Progenitor cell of endocrine pancreas (in vitro differentiated cells): ENCODE data around the gene SMOC2. TPM values are rescaled to one million over a fixed set of nuclear protein-coding genes. Genes with fewer than 3 reads are reported as not detected.

Source experiments
- DNase-seq: peaks from one replicate; pipeline ENCODE4 v3.0.0; 2021; ENCODE audit warnings: low spot score; ENCODE audit not compliant: unreplicated experiment
- H3K27ac Mint-ChIP-seq: 2 replicates; pipeline ENCODE4 v1.8.0; 2021; ENCODE audit warnings: mild to moderate bottlenecking, moderate library complexity, mixed read lengths
- H3K27me3 Mint-ChIP-seq: 2 replicates; pipeline ENCODE4 v1.8.0; 2021; ENCODE audit warnings: mixed read lengths
- H3K36me3 Mint-ChIP-seq: 2 replicates; pipeline ENCODE4 v1.8.0; 2022; ENCODE audit warnings: mixed read lengths; ENCODE audit not compliant: insufficient read depth
- H3K4me1 Mint-ChIP-seq: 2 replicates; pipeline ENCODE4 v1.8.0; 2021; ENCODE audit warnings: low read depth, mixed read lengths
- H3K4me3 Mint-ChIP-seq: 2 replicates; pipeline ENCODE4 v1.8.0; 2021; ENCODE audit warnings: low read depth, mild to moderate bottlenecking, moderate library complexity, mixed read lengths
- H3K9me3 Mint-ChIP-seq: 2 replicates; pipeline ENCODE4 v1.8.0; 2021; ENCODE audit warnings: low read depth, mixed read lengths
- total RNA-seq: library from RNA; stranded (reverse); gene quantifications from 2 replicates; pipeline ENCODE4 v1.2.1, GENCODE V29; 2021
- TF ChIP-seq, protein P1 (sequence below): fragments of 200-600 bp; sonication (generic); IDR thresholded peaks from one replicate; pipeline ENCODE4 v1.5.0; 2021; ENCODE audit warnings: antibody characterized with exemption, mild to moderate bottlenecking; ENCODE audit not compliant: unreplicated experiment

SMOC2 gene
- total RNA-seq, 1 donor from 2014 or later: 5.9 TPM

DNA sequence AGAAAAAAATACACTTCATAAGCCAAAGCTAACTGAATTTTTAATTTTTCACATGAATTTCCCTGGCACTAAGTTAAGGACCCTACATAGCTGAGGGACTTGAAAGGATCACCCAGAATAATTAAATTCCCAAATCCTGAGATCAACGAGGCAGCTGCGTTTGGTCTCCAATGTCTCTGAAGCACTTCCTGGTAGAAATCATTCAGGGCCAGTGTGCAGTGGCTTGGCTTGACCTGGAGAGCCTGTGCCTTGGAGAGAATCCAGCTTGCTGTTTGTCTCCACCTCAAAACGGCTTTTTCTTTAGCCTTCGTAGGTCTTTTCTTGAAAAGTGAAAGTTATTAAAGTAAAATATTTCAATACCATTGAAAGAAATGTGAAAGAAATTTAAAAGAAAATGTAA lies 92.4 kb downstream of the SMOC2 start:
- no peak for DNase-seq
- no peaks in the 10 kb centered on the region for H3K36me3 Mint-ChIP-seq
- no peaks in the 10 kb centered on the region for H3K4me1 Mint-ChIP-seq
- TF ChIP-seq, protein P1, sequence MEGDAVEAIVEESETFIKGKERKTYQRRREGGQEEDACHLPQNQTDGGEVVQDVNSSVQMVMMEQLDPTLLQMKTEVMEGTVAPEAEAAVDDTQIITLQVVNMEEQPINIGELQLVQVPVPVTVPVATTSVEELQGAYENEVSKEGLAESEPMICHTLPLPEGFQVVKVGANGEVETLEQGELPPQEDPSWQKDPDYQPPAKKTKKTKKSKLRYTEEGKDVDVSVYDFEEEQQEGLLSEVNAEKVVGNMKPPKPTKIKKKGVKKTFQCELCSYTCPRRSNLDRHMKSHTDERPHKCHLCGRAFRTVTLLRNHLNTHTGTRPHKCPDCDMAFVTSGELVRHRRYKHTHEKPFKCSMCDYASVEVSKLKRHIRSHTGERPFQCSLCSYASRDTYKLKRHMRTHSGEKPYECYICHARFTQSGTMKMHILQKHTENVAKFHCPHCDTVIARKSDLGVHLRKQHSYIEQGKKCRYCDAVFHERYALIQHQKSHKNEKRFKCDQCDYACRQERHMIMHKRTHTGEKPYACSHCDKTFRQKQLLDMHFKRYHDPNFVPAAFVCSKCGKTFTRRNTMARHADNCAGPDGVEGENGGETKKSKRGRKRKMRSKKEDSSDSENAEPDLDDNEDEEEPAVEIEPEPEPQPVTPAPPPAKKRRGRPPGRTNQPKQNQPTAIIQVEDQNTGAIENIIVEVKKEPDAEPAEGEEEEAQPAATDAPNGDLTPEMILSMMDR: no peak
- no peak overlapping the region for H3K27ac Mint-ChIP-seq
- peaks cover 29% of the 10 kb centered on the region for H3K27me3 Mint-ChIP-seq
- H3K9me3 Mint-ChIP-seq: no peaks in the 10 kb centered on the region
- H3K4me3 Mint-ChIP-seq: no peak overlapping the region

DNA sequence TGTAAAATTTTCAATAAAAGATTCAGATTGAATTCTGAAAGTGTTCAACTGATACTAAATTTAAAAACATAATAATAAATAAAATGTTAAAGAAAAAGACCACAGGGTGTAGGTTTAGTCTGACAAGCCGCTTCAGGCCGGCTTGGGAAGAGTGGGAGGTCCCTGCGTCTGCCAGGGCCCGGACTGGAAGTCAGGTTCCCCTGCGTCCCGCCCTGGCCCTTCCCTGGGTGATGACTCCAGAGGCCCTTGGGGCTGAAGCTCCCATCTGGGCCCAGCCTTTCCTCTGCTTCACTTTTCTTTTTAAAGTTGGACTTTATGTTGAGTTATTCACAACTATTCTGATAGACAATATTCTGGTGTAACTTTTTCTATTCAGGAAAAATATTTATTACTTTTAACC lies 93.3 kb downstream of the SMOC2 start:
- TF ChIP-seq, protein P1: no peak
- peaks cover 28% of the 10 kb centered on the region for H3K27me3 Mint-ChIP-seq
- no peak overlapping the region for H3K4me3 Mint-ChIP-seq
- no peak for DNase-seq
- no peaks in the 10 kb centered on the region for H3K4me1 Mint-ChIP-seq
- H3K36me3 Mint-ChIP-seq: no peaks in the 10 kb centered on the region
- H3K9me3 Mint-ChIP-seq: no peaks in the 10 kb centered on the region
- H3K27ac Mint-ChIP-seq: no peak overlapping the region

DNA sequence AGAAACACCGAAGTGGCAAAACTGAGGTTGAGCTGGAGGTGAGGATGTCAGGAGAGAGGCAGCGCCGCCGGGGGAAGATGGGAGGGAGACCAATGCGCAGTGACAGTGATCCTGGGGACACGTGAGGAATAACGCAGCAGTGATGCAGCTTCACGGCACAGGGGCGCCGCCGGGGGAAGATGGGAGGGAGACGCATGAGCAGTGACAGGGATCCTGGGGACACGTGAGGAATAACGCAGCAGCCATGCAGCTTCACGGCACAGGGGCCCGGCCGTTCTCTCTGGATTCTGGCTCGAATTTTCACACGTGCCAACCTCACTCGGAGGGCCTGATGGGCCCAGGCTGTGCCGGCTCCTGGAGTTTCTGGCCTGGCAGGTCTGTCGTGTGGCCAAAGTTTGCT lies 94.7 kb downstream of the SMOC2 start:
- H3K4me3 Mint-ChIP-seq: no peak overlapping the region
- no peak for DNase-seq
- TF ChIP-seq, protein P1: no peak
- H3K27ac Mint-ChIP-seq: no peak overlapping the region
- H3K27me3 Mint-ChIP-seq: peaks cover 32% of the 10 kb centered on the region
- H3K4me1 Mint-ChIP-seq: no peaks in the 10 kb centered on the region
- no peaks in the 10 kb centered on the region for H3K9me3 Mint-ChIP-seq
- H3K36me3 Mint-ChIP-seq: no peaks in the 10 kb centered on the region

DNA sequence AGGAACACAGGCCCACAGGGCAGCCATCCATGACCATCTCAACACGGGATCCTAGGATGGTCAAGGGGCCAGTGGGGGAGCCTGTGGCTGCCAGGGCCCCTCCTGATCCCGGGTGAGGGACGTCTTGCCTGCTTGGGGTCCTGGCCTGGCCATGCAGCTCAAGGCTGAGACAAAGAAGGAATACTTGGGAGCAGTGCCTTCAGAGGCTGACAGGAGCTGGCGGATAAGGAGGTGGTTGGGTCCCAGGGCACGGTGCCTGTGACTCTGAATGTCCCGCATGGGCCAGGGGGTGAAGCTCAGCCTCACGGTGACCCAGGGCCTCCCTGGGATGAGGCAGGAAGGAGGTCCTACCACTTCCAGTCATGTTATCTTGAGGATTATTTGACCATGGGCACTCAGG lies 95.2 kb downstream of the SMOC2 start:
- H3K9me3 Mint-ChIP-seq: no peaks in the 10 kb centered on the region
- H3K27me3 Mint-ChIP-seq: peaks cover 33% of the 10 kb centered on the region
- H3K27ac Mint-ChIP-seq: no peak overlapping the region
- no peak overlapping the region for H3K4me3 Mint-ChIP-seq
- no peak for DNase-seq
- TF ChIP-seq, protein P1: no peak
- H3K4me1 Mint-ChIP-seq: no peaks in the 10 kb centered on the region
- H3K36me3 Mint-ChIP-seq: no peaks in the 10 kb centered on the region

DNA sequence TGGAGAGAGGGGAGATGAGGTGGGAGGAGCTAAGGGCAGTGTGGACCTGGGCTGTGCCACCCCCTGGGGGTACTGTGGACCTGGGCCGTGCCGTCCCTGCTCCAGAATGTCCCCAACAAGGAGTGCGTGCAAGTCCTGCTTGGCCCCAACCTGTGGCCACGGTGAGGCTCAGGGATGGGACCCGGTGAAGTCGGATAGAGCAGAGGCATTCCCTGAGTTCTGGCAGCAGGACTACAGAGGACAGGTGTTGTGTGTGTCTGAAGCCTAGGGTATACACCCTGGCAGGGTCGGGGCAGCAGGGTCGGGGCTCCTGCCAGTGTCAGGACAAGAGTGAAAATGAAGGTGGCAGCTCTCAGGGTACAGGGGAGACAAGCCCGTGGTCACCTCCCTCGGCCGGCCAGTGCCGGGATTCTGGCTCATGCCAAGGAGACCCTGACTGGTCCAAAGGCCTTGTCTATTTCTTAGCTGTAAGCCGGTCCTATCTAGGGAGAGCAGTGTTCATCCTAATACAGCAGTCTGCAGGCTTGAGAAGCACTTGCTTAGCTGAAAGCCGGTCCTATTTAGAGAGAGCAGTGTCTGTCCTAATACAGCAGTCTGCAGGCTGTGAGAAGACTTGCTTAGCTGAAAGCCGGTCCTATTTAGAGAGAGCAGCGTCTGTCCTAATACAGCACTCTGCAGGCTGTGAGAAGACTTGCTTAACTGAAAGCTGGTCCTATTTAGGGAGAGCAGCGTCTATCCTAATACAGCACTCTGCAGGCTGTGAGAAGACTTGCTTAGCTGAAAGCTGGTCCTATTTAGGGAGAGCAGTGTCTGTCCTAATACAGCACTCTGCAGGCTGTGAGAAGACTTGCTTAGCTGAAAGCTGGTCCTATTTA lies 95.9 kb downstream of the SMOC2 start:
- Mint-ChIP-seq H3K4me1 (no peaks in the 10 kb centered on the region), H3K4me3 (no peak overlapping the region), H3K27ac (no peak overlapping the region), H3K36me3 (no peaks in the 10 kb centered on the region), H3K9me3 (no peaks in the 10 kb centered on the region), H3K27me3 (peaks cover 31% of the 10 kb centered on the region)
- TF ChIP-seq, protein P1: no peak
- DNase-seq: no peak
